Astrocyte of the cerebellum (primary cell): Measurements from ENCODE around the gene RAX.

Experiments
- DNase-seq: peaks from one replicate; pipeline ENCODE4 v3.0.0-alpha.2; 2011; ENCODE audit warnings: low read depth
- H3K4me3 ChIP-seq: 2 replicates; pipeline ENCODE4 v1.5.1; 2011; ENCODE audit warnings: mild to moderate bottlenecking, low read depth, low read length, moderate library complexity
- in situ Hi-C: cut with HindIII; loops from 2 replicates; pipeline ENCODE4 v1.10.0; 2017; ENCODE audit warnings: low sequenced_read_pairs
- TF ChIP-seq, protein P1 (sequence below): IDR thresholded peaks from 2 replicates; pipeline ENCODE4 v1.5.1; 2012; ENCODE audit warnings: low read length, low read depth, moderate library complexity, mild to moderate bottlenecking; ENCODE audit errors: missing control alignments

Gene RAX

DNA sequence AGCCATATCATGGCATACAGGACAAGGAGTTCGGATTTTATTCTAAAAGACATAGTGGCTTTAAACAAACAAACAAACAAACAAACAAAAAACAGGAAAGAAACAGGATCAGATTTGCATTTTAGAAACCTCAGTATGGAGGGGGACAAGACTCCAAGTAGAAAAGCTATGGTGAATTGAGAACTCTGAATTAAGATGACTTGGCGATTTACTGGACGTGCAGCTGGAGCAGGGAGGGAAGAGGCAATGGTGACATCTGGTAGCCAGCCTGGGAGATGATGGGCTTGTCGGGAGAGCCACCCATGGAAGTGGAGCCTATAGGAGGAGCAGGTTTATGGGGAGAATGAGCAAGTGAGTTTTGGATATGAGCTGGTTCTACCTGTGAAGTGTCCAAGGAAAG, 32.0 kb upstream of the RAX start:
- TF ChIP-seq, protein P1, sequence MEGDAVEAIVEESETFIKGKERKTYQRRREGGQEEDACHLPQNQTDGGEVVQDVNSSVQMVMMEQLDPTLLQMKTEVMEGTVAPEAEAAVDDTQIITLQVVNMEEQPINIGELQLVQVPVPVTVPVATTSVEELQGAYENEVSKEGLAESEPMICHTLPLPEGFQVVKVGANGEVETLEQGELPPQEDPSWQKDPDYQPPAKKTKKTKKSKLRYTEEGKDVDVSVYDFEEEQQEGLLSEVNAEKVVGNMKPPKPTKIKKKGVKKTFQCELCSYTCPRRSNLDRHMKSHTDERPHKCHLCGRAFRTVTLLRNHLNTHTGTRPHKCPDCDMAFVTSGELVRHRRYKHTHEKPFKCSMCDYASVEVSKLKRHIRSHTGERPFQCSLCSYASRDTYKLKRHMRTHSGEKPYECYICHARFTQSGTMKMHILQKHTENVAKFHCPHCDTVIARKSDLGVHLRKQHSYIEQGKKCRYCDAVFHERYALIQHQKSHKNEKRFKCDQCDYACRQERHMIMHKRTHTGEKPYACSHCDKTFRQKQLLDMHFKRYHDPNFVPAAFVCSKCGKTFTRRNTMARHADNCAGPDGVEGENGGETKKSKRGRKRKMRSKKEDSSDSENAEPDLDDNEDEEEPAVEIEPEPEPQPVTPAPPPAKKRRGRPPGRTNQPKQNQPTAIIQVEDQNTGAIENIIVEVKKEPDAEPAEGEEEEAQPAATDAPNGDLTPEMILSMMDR = no peak
- in situ Hi-C loops = no loop called here
- DNase-seq = no peak
- no peak overlapping the region for H3K4me3 ChIP-seq

DNA sequence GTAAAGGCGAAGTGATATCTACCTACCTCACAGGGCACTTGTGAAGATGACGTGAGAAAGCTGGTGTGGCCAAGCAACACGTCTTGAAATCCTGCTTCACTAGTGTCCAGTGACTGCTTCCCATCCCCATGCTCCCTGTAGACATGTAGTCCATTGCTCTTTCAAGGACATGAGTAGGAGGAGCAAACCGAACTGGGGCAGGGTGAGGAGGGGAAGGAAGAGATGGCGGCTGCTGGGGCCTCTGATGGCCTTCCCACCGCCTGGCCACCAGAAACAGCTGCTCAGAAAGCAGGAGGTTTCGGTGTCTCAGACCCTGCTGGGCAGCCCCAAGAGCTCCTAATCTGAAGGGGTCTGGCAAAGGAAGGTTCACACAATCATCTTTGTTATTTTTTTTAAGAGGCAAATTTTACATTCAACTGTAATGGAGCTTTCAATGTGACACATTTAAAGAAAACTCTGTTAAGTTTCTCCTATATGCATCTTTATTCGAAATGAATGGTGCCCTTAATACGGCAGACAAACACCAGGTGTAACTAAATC, 30.5 kb upstream of the RAX start:
- TF ChIP-seq, protein P1 = no peak
- in situ Hi-C loops = no loop called here
- DNase-seq = no peak

DNA sequence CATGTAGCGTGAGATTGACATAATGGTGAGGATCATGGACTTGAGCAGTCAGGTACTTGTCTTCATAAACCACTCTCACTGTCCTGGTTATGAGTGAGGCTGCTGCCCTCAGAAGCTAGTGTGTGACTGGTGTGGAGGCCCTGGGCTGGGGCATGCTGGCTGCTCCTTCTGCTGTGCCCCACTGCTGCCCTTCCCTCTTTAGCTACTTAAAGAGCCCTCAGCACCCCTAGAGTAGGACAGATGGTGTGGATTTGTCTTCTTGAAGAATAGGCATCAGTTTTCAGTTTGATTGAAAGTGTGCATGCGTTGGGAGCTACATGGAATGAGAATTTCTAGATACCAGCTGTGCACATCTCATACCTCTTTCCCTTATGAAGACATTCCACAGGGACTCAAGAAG, 29.8 kb upstream of the RAX start:
- TF ChIP-seq, protein P1 = no peak
- no peak overlapping the region for H3K4me3 ChIP-seq
- in situ Hi-C loops = no loop called here
- DNase-seq = no peak

More for the DNA sequence above, 30.5 kb upstream of the RAX start:
- no peak overlapping the region for H3K4me3 ChIP-seq

- no peak overlapping the region for H3K4me3 ChIP-seq
- DNase-seq = no peak
- TF ChIP-seq, protein P1 = no peak
- in situ Hi-C loops = no loop called here
Measured at GRCh38 chr18:59301929-59302328, 28.7 kb upstream of the RAX start.

DNA sequence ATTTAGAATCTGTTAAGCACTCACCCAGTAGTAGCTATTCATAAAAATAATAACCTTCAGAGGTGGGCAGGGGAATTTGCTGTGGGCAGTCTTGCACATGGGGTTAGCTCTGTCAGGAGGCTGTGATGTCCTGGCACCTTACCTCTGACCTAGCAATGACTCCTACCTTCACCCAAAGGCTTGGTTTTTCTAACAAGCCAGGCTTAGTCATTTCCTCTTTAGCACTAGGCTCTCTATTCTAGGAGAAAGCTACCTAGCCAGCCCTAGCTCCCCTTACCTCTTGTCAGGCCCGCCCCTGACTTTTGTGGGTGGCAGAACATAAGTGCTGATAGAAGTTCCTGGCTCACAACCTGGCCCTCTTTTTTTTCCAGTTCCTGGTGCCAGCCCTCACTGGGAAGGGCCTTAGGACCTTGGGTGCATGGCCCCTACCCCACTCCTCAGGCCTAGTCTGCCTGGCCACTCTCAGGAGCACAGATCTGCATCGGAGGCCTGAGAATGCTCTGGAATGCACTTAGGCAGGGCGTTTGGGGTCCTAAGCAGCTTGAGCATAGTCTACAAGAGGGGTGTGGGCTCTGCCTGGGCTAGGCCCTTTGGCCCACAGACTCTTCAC, 27.5 kb upstream of the RAX start:
- TF ChIP-seq, protein P1 = no peak
- H3K4me3 ChIP-seq = no peak overlapping the region
- in situ Hi-C loops = no loop called here
- no peak for DNase-seq

DNA sequence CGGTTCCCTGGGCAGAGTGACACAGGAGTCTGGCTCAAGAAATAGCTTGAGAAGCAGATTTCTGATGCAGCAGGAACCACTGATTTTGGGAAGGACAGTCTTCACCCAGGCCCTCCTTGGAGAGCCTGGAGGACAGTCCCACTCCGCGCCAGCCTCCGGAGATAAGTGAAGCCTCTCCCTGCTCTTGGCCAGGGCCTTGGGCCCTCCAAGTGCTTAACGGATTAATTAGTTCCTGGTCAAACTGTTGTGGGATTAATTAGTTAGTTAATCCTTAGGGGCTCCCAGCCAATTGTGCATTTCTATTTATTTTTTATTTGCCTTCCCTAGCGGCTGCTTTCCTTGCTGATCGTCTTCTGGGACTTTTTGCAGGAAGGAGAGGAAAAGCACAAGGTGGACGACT, 25.6 kb upstream of the RAX start:
- in situ Hi-C loops = no loop called here
- TF ChIP-seq, protein P1 = no peak
- no peak for DNase-seq
- no peak overlapping the region for H3K4me3 ChIP-seq
